Transverse colon (tissue), 4 donors: Measurements from ENCODE around the gene POU4F1. TPM values are rescaled to one million over a fixed set of nuclear protein-coding genes. Genes with fewer than 3 reads are reported as not detected.

Experiments used
- DNase-seq: peaks from one replicate; pipeline ENCODE4 v3.0.0-alpha.2; 2019
- H3K27ac ChIP-seq, 4 donors: fragments of 200-600 bp; sonication (generic); 2 replicates each; pipeline ENCODE4 v1.5.1; 2016 to 2018; ENCODE audit warnings: inconsistent platforms in 4 of 4
- H3K27me3 ChIP-seq: fragments of 200-600 bp; sonication (generic); 2 replicates; pipeline ENCODE4 v1.5.1; 2017; ENCODE audit warnings: inconsistent platforms
- H3K36me3 ChIP-seq, 4 donors: fragments of 200-600 bp; sonication (generic); 2 replicates each; pipeline ENCODE4 v1.5.1; 2017 to 2019; ENCODE audit warnings: inconsistent platforms in 4 of 4
- H3K4me1 ChIP-seq, 4 donors: fragments of 200-600 bp; sonication (generic); 2 replicates each; pipeline ENCODE4 v1.5.1; 2017 to 2020; ENCODE audit warnings: inconsistent platforms in 4 of 4
- H3K4me3 ChIP-seq, 4 donors: fragments of 200-600 bp; sonication (generic); 1 replicate in 1 of 4; 2 replicates in 3 of 4; pipeline versions ENCODE4 v1.5.1 to v1.6.1; 2017 to 2019; ENCODE audit warnings: inconsistent platforms in 4 of 4
- H3K9me3 ChIP-seq, 2 donors: fragments of 200-600 bp; sonication (generic); 2 replicates each; pipeline ENCODE4 v1.5.1; 2017 to 2019; ENCODE audit warnings: inconsistent platforms in 2 of 2
- CTCF ChIP-seq, 5 experiments: fragments of 200-600 bp in 3 of 5; fragments of 450-650 bp in 2 of 5; sonication (generic) in 3 of 5; IDR thresholded peaks; 1 replicate in 2 of 5; 2 replicates in 3 of 5; pipeline ENCODE4 v1.5.1; 2016 to 2017; ENCODE audit warnings: antibody characterized with exemption in 5 of 5, inconsistent platforms in 3 of 5, mild to moderate bottlenecking in 2 of 5, moderate library complexity in 1 of 5
- EP300 ChIP-seq: sonication (generic); formaldehyde crosslinking; IDR thresholded peaks from one replicate; pipeline ENCODE4 v1.6.1; 2017; ENCODE audit warnings: antibody characterized with exemption, low read depth
- POLR2A ChIP-seq: fragments of 450-650 bp; IDR thresholded peaks from one replicate; pipeline ENCODE4 v1.6.1; 2016; ENCODE audit warnings: antibody characterized with exemption, mild to moderate bottlenecking, moderate library complexity
- POLR2AphosphoS5 ChIP-seq, 3 donors: sonication (generic); formaldehyde crosslinking; IDR thresholded peaks; one replicate each; pipeline ENCODE4 v1.6.1; 2016; ENCODE audit warnings: antibody characterized with exemption in 3 of 3
- WGBS, 2 donors: methylation state at CpG; one replicate each; pipeline ENCODE4 v1.1.5; 2018; ENCODE audit warnings: low coverage in 1 of 2; 5-methylcytosine and 5-hydroxymethylcytosine counted together
- in situ Hi-C, 4 donors: fragments of 200-750 bp; cut with MboI; loops; one replicate each; pipeline versions ENCODE4 v1.15.0 to v1.15.1; 2017; ENCODE audit warnings: low sequenced_read_pairs in 3 of 4, low pct_ligation_motif_present in 1 of 4, low pct_unique_long_range_greater_than_20kb in 1 of 4
- intact Hi-C: fragments of 100-400 bp; cut with DNase I; formaldehyde crosslinking; loops from one replicate; pipeline ENCODE4 v1.15.1; 2023; ENCODE audit warnings: low total_unique reads
- total RNA-seq, 4 donors: library from RNA; depleted of rRNA; stranded (reverse); fragments of >200 nt; gene quantifications; one replicate each; pipeline ENCODE4 v1.1.0, GENCODE V29; 2016

POU4F1 gene
- total RNA-seq, 4 donors from 2014 or later: not detected

GRCh38 chr13:78638216-78638615, 34.9 kb upstream of the POU4F1 start:
- TF ChIP-seq CTCF (IDR thresholded peaks at IDR 0.05) (no peak), POLR2A (no peak), EP300 (no peak), POLR2AphosphoS5 (IDR thresholded peaks at IDR 0.05) (no peak)
- intact Hi-C loops (no loop called here), in situ Hi-C loops (no loop called here)
- Histone ChIP-seq H3K4me3 (no peak overlapping the region), H3K9me3 (no peaks in the 10 kb centered on the region), H3K27me3 (no peaks in the 10 kb centered on the region), H3K36me3 (peaks cover 0 to 33% (median 7%) of the 10 kb centered on the region in 4 donors), H3K27ac (no peak overlapping the region), H3K4me1 (no peaks in the 10 kb centered on the region)
- no peak for DNase-seq
- WGBS, 2 donors: 77 to 79% methylated on average over 4 of the region's 4 CpGs

- Histone ChIP-seq H3K27ac (no peak overlapping the region), H3K36me3 (peaks cover 0 to 39% (median 7%) of the 10 kb centered on the region in 4 donors), H3K27me3 (no peaks in the 10 kb centered on the region), H3K4me3 (no peak overlapping the region), H3K4me1 (peaks cover 0 to 2% (median under 1%) of the 10 kb centered on the region in 4 donors), H3K9me3 (no peaks in the 10 kb centered on the region)
- intact Hi-C loops (no loop called here), in situ Hi-C loops (no loop called here)
- TF ChIP-seq POLR2A (no peak), POLR2AphosphoS5 (IDR thresholded peaks at IDR 0.05) (no peak), CTCF (IDR thresholded peaks at IDR 0.05) (no peak), EP300 (no peak)
- DNase-seq: no peak
These were observed 33.1 kb upstream of the POU4F1 start for GRCh38 chr13:78636495-78636894.

GRCh38 chr13:78632996-78633395, 29.6 kb upstream of the POU4F1 start:
- Histone ChIP-seq H3K27ac (no peak overlapping the region), H3K27me3 (no peaks in the 10 kb centered on the region), H3K36me3 (peaks cover 0 to 42% (median 0%) of the 10 kb centered on the region in 4 donors), H3K9me3 (no peaks in the 10 kb centered on the region), H3K4me3 (no peak overlapping the region), H3K4me1 (peaks cover 0 to 12% (median 1%) of the 10 kb centered on the region in 4 donors)
- 81 to 92% methylated on average over 4 of the region's 4 CpGs for WGBS, 2 donors
- in situ Hi-C loops (no loop called here), intact Hi-C loops (no loop called here)
- DNase-seq: no peak
- no peak for TF ChIP-seq POLR2A
- TF ChIP-seq CTCF (IDR thresholded peaks at IDR 0.05): no peak
- no peak for TF ChIP-seq POLR2AphosphoS5 (IDR thresholded peaks at IDR 0.05)
- TF ChIP-seq EP300: no peak

GRCh38 chr13:78631077-78631476, 27.7 kb upstream of the POU4F1 start:
- Histone ChIP-seq H3K4me3 (no peak overlapping the region), H3K27ac (no peak overlapping the region), H3K4me1 (peaks cover 0 to 12% (median 1%) of the 10 kb centered on the region in 4 donors), H3K27me3 (no peaks in the 10 kb centered on the region), H3K36me3 (peaks cover 0 to 38% (median 0%) of the 10 kb centered on the region in 4 donors), H3K9me3 (no peaks in the 10 kb centered on the region)
- no peak for DNase-seq
- WGBS, 2 donors: 50 to 64% methylated on average over 1 of the region's 1 CpG
- TF ChIP-seq POLR2A: no peak
- no peak for TF ChIP-seq EP300
- TF ChIP-seq POLR2AphosphoS5 (IDR thresholded peaks at IDR 0.05): no peak
- TF ChIP-seq CTCF (IDR thresholded peaks at IDR 0.05): no peak
- in situ Hi-C loops: no loop called here
- intact Hi-C loops: no loop called here
